Heart right ventricle (tissue), 16 donors: ENCODE results near the gene ALPK3. TPM values are rescaled to one million over a fixed set of nuclear protein-coding genes. Genes with fewer than 3 reads are reported as not detected.

Experiments used
- ATAC-seq, 8 donors: fragments of 200-7000 bp; cut with Tn5 transposase; one replicate each; pipeline ENCODE4 v1.9.1; 2020; ENCODE audit warnings: mild to moderate bottlenecking in 8 of 8, moderate library complexity in 8 of 8, moderate number of reproducible peaks in 1 of 8
- DNase-seq, 2 donors: peaks; one replicate each; pipeline ENCODE4 v3.0.0-alpha.2; 2020
- H3K27ac ChIP-seq, 10 donors: fragments of 200-600 bp; sonication (generic) in 2 of 10; one replicate each; pipeline versions ENCODE4 v1.5.0 to v1.8.0; 2020 to 2022; ENCODE audit warnings: mild to moderate bottlenecking in 3 of 10
- H3K27me3 ChIP-seq, 7 donors: fragments of 200-600 bp; one replicate each; pipeline ENCODE4 v1.8.0; 2021 to 2022; ENCODE audit warnings: mild to moderate bottlenecking in 2 of 7
- H3K36me3 ChIP-seq, 9 donors: fragments of 200-600 bp; sonication (generic) in 1 of 9; one replicate each; pipeline versions ENCODE4 v1.5.0 to v1.8.0; 2020 to 2022; ENCODE audit warnings: mild to moderate bottlenecking in 2 of 9
- H3K4me1 ChIP-seq, 9 donors: fragments of 200-600 bp; sonication (generic) in 1 of 9; one replicate each; pipeline versions ENCODE4 v1.5.0 to v1.8.0; 2020 to 2022; ENCODE audit warnings: mild to moderate bottlenecking in 4 of 9
- H3K4me3 ChIP-seq, 10 donors: fragments of 200-600 bp; sonication (generic) in 2 of 10; one replicate each; pipeline versions ENCODE4 v1.5.0 to v1.8.0; 2020 to 2022; ENCODE audit warnings: mild to moderate bottlenecking in 7 of 10, moderate library complexity in 2 of 10
- H3K9me3 ChIP-seq, 11 donors: fragments of 200-600 bp in 10 of 11; sonication (generic) in 2 of 11; one replicate each; pipeline versions ENCODE4 v1.5.0 to v1.8.0; 2013 to 2022; ENCODE audit warnings: mild to moderate bottlenecking in 2 of 11, control low read depth in 1 of 11, moderate library complexity in 1 of 11
- CTCF ChIP-seq, 9 donors: fragments of 200-600 bp; sonication (generic) in 2 of 9; IDR thresholded peaks; one replicate each; pipeline versions ENCODE4 v1.5.0 to v1.8.0; 2021 to 2022; ENCODE audit warnings: antibody characterized with exemption in 9 of 9, mild to moderate bottlenecking in 5 of 9, moderate library complexity in 1 of 9
- WGBS, 2 donors: extraction: QIAGEN DNeasy Blood & Tissue Kit; methylation state at CpG; one replicate each; pipeline ENCODE4 v1.1.7; 2013; ENCODE audit warnings: inconsistent platforms in 1 of 2; 5-methylcytosine and 5-hydroxymethylcytosine counted together
- intact Hi-C, 10 donors: fragments of 100-400 bp; cut with DNase I; formaldehyde crosslinking; loops; one replicate each; pipeline versions ENCODE4 v1.11.1 to v1.14.2; 2022
- polyA plus RNA-seq, 2 donors: library from polyadenylated mRNA; stranded (reverse); fragments of 200-250 nt; gene quantifications; one replicate each; pipeline ENCODE4 v1.2.3, GENCODE V29; 2013
- total RNA-seq, 10 donors: library from RNA; stranded (reverse); fragmentation: NEBNext Ultra II Directional in 3 of 10; extraction: Animal tissue kit (Norgen Biotek cat#: 25700) in 3 of 10; gene quantifications; one replicate each; pipeline versions ENCODE4 v1.2.1 to v1.2.4, GENCODE V29; 2021 to 2023
- donor health status: Arrhythmogenic right ventricular cardiomyopathy.
- donor health status: ischemic (EF 13 %, LVEDD 7.1; RV severe dilation, severe dysfunction).
- donor health status: healthy with polysubstance abuse.
- donor health status: DM: no; HTN: yes; CAD: no.
- donor health status: DM: no; HTN: no; CAD: no.
- donor health status: ischemic (EF 25% LVEDD 6.9; RV normal size, moderate dysfunction).
- donor health status: ischemic (EF 25% LVEDD 5.7; RV mildly dilated, moderate dysfunction).
- donor health status: healthy.
- donor health status: DM: yes; HTN: yes; CAD: no.
- donor health status: Ischemic cardiomyopathy.
- donor health status: ischemic (EF 35%, LVEDD 5.7; RV mildly dilated, moderate dysfunction).
- donor health status: nonischemic (EF 11% LVEDD 7.7; RV severe dilation, severe dysfunction).
- donor health status: DM: yes; HTN: yes; CAD: no.
- donor health status: PGD.
- donor health status: ischemic (EF 29% LVEDD 5.4; RV normal size, mild dysfunction).
- donor health status: nonischemic (EF 23%, LVEDD 6.1; RV moderate dilation, normal function).

The ALPK3 gene
- total and polyA plus RNA-seq, 12 donors = 35.1 to 268 (median 162) TPM

DNA sequence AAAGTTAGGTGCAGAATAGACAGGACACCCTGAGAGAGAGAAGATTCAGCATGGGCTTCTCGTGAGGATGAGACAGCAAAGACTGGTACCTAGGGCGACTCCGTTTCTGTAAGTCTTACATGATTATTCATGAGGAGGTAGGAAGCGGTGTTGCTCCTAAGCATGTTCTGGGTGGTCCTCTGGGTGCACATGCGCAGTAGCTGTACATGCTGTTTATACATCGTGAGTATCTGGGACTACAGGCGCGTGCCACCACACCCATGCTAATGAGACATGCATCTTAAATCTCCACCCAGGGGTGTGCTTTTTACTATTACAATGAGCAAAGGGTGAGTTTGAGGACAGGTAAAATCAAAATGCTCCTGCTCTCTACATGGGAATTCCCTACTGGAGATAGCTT is 12.3 kb downstream of the ALPK3 start:
- peaks cover 0 to 57% (median 0%) of the 10 kb centered on the region in 9 donors for H3K36me3 ChIP-seq
- H3K27ac ChIP-seq = peak overlapping the region in 9 of 10 donors; percentile 22 to 99 (median 95)
- 79 to 86% methylated on average over 8 of the region's 8 CpGs for WGBS, 2 donors
- DNase-seq (no peak), ATAC-seq (no peak)
- no peak for TF ChIP-seq CTCF (IDR thresholded peaks at IDR 0.05)
- H3K27me3 ChIP-seq = no peaks in the 10 kb centered on the region
- H3K4me3 ChIP-seq = no peak overlapping the region
- intact Hi-C loops = loop anchor here in 2 of 10 donors (5.0 to 10.0 kb wide), 2 partner anchors 83 to 235 kb away; no protein-coding TSS in a partner anchor
- H3K4me1 ChIP-seq = peaks cover 30 to 100% (median 94%) of the 10 kb centered on the region in 9 donors
- no peaks in the 10 kb centered on the region for H3K9me3 ChIP-seq

DNA sequence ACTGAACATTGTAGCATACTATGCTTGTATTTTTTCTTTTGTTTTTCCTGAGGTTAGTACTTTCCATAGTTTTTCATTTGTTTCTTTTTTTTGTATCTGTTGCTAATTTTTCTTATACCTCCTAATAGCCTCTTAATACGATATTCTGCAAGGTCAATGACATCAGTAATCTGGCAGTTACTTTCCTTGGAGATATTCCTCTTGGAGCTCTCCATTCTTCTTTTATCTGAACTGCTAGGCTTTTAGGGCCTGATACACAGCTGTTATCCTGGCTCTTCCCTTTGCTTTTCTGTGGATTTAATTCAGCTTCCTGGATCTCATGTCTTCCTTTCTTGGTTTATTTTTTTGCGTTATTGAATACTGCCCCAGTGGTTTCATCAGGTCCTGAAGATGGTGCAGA is 12.9 kb downstream of the ALPK3 start:
- no peak for TF ChIP-seq CTCF (IDR thresholded peaks at IDR 0.05)
- Histone ChIP-seq H3K4me3 (no peak overlapping the region), H3K4me1 (peaks cover 32 to 100% (median 94%) of the 10 kb centered on the region in 9 donors), H3K9me3 (no peaks in the 10 kb centered on the region), H3K27ac (peak overlapping the region; percentile 22 to 99 (median 85)), H3K36me3 (peaks cover 0 to 58% (median 0%) of the 10 kb centered on the region in 9 donors), H3K27me3 (no peaks in the 10 kb centered on the region)
- peak in 1 of 8 donors; percentile 22 for ATAC-seq
- intact Hi-C loops = loop anchor here in 1 of 10 donors (5.0 kb wide), 1 partner anchor 87 kb away; no protein-coding TSS in a partner anchor
- no peak for DNase-seq
- 47 to 60% methylated on average over 2 of the region's 2 CpGs for WGBS, 2 donors

- Histone ChIP-seq H3K36me3 (peaks cover 0 to 63% (median 0%) of the 10 kb centered on the region in 9 donors), H3K4me1 (peaks cover 33 to 100% (median 93%) of the 10 kb centered on the region in 9 donors), H3K27ac (peak overlapping the region in 9 of 10 donors; percentile 26 to 99 (median 95)), H3K9me3 (no peaks in the 10 kb centered on the region), H3K4me3 (no peak overlapping the region), H3K27me3 (no peaks in the 10 kb centered on the region)
- TF ChIP-seq CTCF (IDR thresholded peaks at IDR 0.05) = no peak
- DNase-seq (no peak), ATAC-seq (no peak)
- intact Hi-C loops = loop anchor here in 1 of 10 donors (5.0 kb wide), 1 partner anchor 86 kb away; no protein-coding TSS in a partner anchor
- WGBS, 2 donors = 65 to 67% methylated on average over 5 of the region's 5 CpGs
Measured at GRCh38 chr15:84831028-84831427, 13.9 kb downstream of the ALPK3 start.

DNA sequence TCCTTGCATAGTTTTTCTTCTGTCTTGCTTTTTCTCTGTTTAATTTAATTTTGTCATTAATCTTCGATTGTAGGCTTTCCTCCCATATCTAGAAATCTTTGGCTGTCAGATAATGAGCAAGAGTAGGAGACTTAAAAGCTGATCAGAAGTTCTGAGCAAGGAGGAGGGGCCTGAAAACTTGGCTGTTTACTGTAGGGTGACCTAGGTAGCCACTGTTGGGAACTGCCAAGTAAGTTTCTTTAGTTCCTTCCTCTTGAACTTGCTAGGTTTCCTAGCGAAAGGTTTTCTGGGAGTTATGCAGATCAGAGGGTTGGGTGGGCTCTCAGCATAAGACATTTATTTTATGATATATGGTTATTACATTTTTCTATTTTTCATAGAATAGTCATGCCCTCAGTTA is 14.5 kb downstream of the ALPK3 start:
- Histone ChIP-seq H3K4me3 (no peak overlapping the region), H3K36me3 (peaks cover 0 to 63% (median 0%) of the 10 kb centered on the region in 9 donors), H3K27me3 (no peaks in the 10 kb centered on the region), H3K4me1 (peaks cover 30 to 100% (median 93%) of the 10 kb centered on the region in 9 donors), H3K27ac (peak overlapping the region in 8 of 10 donors; percentile 26 to 99 (median 96)), H3K9me3 (no peaks in the 10 kb centered on the region)
- DNase-seq = no peak
- no peak for TF ChIP-seq CTCF (IDR thresholded peaks at IDR 0.05)
- intact Hi-C loops = loop anchor here in 1 of 10 donors (5.0 kb wide), 1 partner anchor 86 kb away; no protein-coding TSS in a partner anchor
- no peak for ATAC-seq
- WGBS, 2 donors = 51 to 52% methylated on average over 2 of the region's 2 CpGs
